HCT116 (cell line): ENCODE results near the gene SOCS3.

ENCODE experiments used
- CEBPB ChIP-seq: IDR thresholded peaks from 2 replicates; pipeline ENCODE4 v1.6.1; 2012; ENCODE audit warnings: low read depth
- CTCF ChIP-seq, 3 experiments: fragments of 200-600 bp in 1 of 3; sonication (generic) in 1 of 3; IDR thresholded peaks in 2 of 3; conservative IDR thresholded peaks in 1 of 3; 2 replicates each; pipeline ENCODE4 v1.5.1; 2012 to 2017; ENCODE audit warnings: low read depth in 2 of 3, low read length in 2 of 3, antibody characterized with exemption in 1 of 3, borderline replicate concordance in 1 of 3, control low read depth in 1 of 3, mild to moderate bottlenecking in 1 of 3, mixed read lengths in 1 of 3, mixed run types in 1 of 3, moderate library complexity in 1 of 3; ENCODE audit not compliant: insufficient read depth in 1 of 3
- EZH2 ChIP-seq: fragments of 200-600 bp; sonication (generic); IDR thresholded peaks from 2 replicates; pipeline ENCODE4 v1.6.1; 2017; ENCODE audit warnings: antibody characterized with exemption, mixed run types
- FOSL1 ChIP-seq: IDR thresholded peaks from 2 replicates; pipeline ENCODE4 v1.6.1; 2012; ENCODE audit warnings: low read depth
- POLR2A ChIP-seq: IDR thresholded peaks from 2 replicates; pipeline ENCODE4 v1.7.0; 2011; ENCODE audit warnings: borderline replicate concordance; ENCODE audit not compliant: insufficient read depth, insufficient read length; ENCODE audit errors: extremely low read depth
- POLR2AphosphoS5 ChIP-seq: IDR thresholded peaks from 2 replicates; pipeline ENCODE4 v1.6.1; 2011; ENCODE audit warnings: mild to moderate bottlenecking, low read depth, low read length, moderate library complexity
- RAD21 ChIP-seq: IDR thresholded peaks from 2 replicates; pipeline ENCODE4 v1.6.1; 2012; ENCODE audit warnings: low read depth, mild to moderate bottlenecking
- REST ChIP-seq: IDR thresholded peaks from 2 replicates; pipeline ENCODE4 v1.6.1; 2012; ENCODE audit warnings: low read depth
- SP1 ChIP-seq: IDR thresholded peaks from 2 replicates; pipeline ENCODE4 v1.6.1; 2012; ENCODE audit warnings: low read depth
- ZFX ChIP-seq: fragments of 450-650 bp; IDR thresholded peaks from 2 replicates; pipeline ENCODE4 v1.6.1; 2017
- ZNF274 ChIP-seq: fragments of 200-500 bp; sonication (Bioruptor generic); IDR thresholded peaks from 2 replicates; pipeline ENCODE4 v1.6.1; 2014; ENCODE audit warnings: mild to moderate bottlenecking, low read depth, low read length, inconsistent platforms

- TF ChIP-seq SP1 (no peak), POLR2A (no peak), POLR2AphosphoS5 (peak; percentile 20; the same call in 1 of the 2 replicates), CEBPB (no peak), REST (no peak), CTCF (IDR thresholded peaks at IDR 0.05 in 2 of 3, conservative IDR thresholded peaks at IDR 0.05 in 1 of 3; ENCODE audit: borderline replicate concordance in 1 of 3, insufficient read depth in 1 of 3, low read depth in 2 of 3, low read length in 2 of 3) (no peak), EZH2 (no peak), RAD21 (no peak), ZNF274 (no peak), FOSL1 (no peak), ZFX (no peak)
Measured at GRCh38 chr17:78358538-78359320, 1.1 kb downstream of the SOCS3 start.
